ENCODE measurements around the gene NKIRAS1.

Gene NKIRAS1

GRCh38 chr3:23945913-23946687, 29.3 kb upstream of the NKIRAS1 start:
- peak; percentile 77 for ATAC-seq
- TF ChIP-seq CSDC2 (CRISPR knock-in tag; IDR thresholded peaks at IDR 0.05) (peak; percentile 68; the same call in 1 of the 2 replicates), ZNF70 (CRISPR knock-in tag; IDR thresholded peaks at IDR 0.05) (no peak), ZFP3 (CRISPR knock-in tag; IDR thresholded peaks at IDR 0.05) (peak; percentile 61; the same call in 1 of the 2 replicates), BACH2 (CRISPR knock-in tag; IDR thresholded peaks at IDR 0.05; ENCODE audit: borderline replicate concordance) (no peak), TOX (CRISPR knock-in tag; IDR thresholded peaks at IDR 0.05; ENCODE audit: borderline replicate concordance) (no peak), TCF4 (CRISPR knock-in tag; IDR thresholded peaks at IDR 0.05; ENCODE audit: borderline replicate concordance) (no peak), ZC3H10 (CRISPR knock-in tag; IDR thresholded peaks at IDR 0.05) (peak; percentile 89), CREB5 (CRISPR knock-in tag; IDR thresholded peaks at IDR 0.05; ENCODE audit: low read depth) (no peak)

DNA sequence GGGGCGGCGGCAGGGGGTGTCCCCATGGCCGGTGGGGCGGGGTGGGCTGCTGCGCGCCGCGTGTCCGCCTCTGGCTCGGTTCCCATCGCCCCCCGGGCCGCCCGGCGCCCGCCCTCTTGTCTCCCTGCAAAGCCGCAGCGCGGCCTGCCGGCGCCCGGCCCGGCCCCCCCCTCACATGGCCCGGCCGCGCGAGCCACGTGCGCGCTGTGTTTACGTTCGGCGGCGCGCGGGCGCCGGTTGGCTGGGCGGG, 28.8 kb upstream of the NKIRAS1 start:
- TF ChIP-seq CREB5 (CRISPR knock-in tag; IDR thresholded peaks at IDR 0.05; ENCODE audit: low read depth) (no peak), ARNTL (CRISPR knock-in tag; IDR thresholded peaks at IDR 0.05; ENCODE audit: borderline replicate concordance, low read depth) (peak; percentile 100)
- ATAC-seq: no peak

DNA sequence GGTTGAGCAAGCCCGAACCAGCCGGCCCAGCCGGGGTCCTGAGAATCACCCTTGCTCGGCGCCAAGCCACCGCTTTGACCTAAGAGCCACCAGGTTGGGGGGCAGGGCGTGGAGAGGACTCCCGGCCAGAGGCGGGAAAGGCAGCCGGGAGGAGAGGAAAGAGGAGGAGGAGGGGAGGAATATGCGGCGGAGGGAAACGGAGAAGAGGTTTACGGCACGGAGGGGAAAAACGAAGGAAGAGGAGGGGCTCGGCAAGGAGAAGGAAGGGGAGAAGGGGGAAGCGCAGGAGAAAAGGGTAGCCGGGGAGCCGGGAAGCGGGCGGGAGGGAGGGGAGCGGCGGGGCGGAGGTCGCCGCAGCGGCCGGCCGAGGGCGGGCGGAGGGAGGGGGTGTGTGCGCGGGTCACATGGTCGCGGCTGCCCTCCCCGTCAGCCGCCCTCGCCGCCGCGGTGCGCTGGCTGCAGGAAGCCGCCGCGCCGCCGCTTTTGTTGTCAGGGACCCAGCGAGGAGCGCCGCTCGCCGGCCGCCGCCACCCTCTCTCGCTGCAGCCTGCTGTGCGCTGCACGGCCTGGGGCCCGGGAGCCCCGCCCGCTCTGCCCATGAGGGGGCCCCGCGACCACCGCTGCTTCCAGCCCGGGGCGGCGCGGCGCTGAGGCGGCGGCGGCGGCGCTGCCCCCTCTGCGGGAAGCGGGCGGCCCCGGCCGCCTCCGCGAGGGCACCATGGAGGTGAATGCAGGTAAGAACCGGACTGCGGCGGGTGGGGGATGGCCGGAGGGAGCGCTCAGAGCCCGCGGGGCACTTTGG, 28.3 kb upstream of the NKIRAS1 start, which contains the start of gene NR1D2:
Gene NR1D2, plus strand, starts transcription at position 426 of the 802 bp plus-strand sequence. Its CDS starts 293 bp downstream, at position 719.
- TF ChIP-seq POU6F1 (CRISPR knock-in tag; IDR thresholded peaks at IDR 0.05; ENCODE audit: borderline replicate concordance, low read depth) (no peak), RARB (CRISPR knock-in tag; IDR thresholded peaks at IDR 0.05) (no peak), CSDC2 (CRISPR knock-in tag; IDR thresholded peaks at IDR 0.05) (no peak), PPARA (CRISPR knock-in tag; IDR thresholded peaks at IDR 0.05; ENCODE audit: borderline replicate concordance) (no peak), TCF4 (CRISPR knock-in tag; IDR thresholded peaks at IDR 0.05; ENCODE audit: borderline replicate concordance) (no peak), ARNTL (CRISPR knock-in tag; IDR thresholded peaks at IDR 0.05; ENCODE audit: borderline replicate concordance, low read depth) (no peak), TOX (CRISPR knock-in tag; IDR thresholded peaks at IDR 0.05; ENCODE audit: borderline replicate concordance) (no peak), PATZ1 (CRISPR knock-in tag; IDR thresholded peaks at IDR 0.05; ENCODE audit: borderline replicate concordance) (no peak)
- ATAC-seq: peak; percentile 57

GRCh38 chr3:23944007-23944783, 27.4 kb upstream of the NKIRAS1 start:
- no peak for ATAC-seq
- TF ChIP-seq BACH2 (CRISPR knock-in tag; IDR thresholded peaks at IDR 0.05; ENCODE audit: borderline replicate concordance) (no peak), ZNF8 (CRISPR knock-in tag; IDR thresholded peaks at IDR 0.05) (no peak), TSHZ2 (CRISPR knock-in tag; IDR thresholded peaks at IDR 0.05) (no peak), PATZ1 (CRISPR knock-in tag; IDR thresholded peaks at IDR 0.05; ENCODE audit: borderline replicate concordance) (no peak), SNAI2 (CRISPR knock-in tag; IDR thresholded peaks at IDR 0.05) (no peak), ISL1 (CRISPR knock-in tag; IDR thresholded peaks at IDR 0.05) (no peak)
- TF ChIP-seq, protein P1, sequence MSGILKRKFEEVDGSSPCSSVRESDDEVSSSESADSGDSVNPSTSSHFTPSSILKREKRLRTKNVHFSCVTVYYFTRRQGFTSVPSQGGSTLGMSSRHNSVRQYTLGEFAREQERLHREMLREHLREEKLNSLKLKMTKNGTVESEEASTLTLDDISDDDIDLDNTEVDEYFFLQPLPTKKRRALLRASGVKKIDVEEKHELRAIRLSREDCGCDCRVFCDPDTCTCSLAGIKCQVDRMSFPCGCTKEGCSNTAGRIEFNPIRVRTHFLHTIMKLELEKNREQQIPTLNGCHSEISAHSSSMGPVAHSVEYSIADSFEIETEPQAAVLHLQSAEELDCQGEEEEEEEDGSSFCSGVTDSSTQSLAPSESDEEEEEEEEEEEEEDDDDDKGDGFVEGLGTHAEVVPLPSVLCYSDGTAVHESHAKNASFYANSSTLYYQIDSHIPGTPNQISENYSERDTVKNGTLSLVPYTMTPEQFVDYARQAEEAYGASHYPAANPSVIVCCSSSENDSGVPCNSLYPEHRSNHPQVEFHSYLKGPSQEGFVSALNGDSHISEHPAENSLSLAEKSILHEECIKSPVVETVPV (CRISPR knock-in tag; IDR thresholded peaks at IDR 0.05): no peak

Measured in SK-N-SH treated with all-trans-retinoic acid at 6 μM for 48 hours (cell line).